Endothelial cell of umbilical vein (primary cell): Measurements from ENCODE around the gene LGALS14. TPM values are rescaled to one million over a fixed set of nuclear protein-coding genes. Genes with fewer than 3 reads are reported as not detected.

ENCODE experiments used
- BruUV-seq: library from RNA; stranded (reverse); fragments of 400-500 nt; replicated peaks from 2 replicates; lab custom pipeline; 2021; lab: Mats Ljungman, UMichigan
- CTCF ChIA-PET: fragments of 300-600, 350-600 bp; sonication (Branson Sonifier 250); formaldehyde crosslinking; loops from one replicate; lab custom pipeline; 2021; ENCODE audit warnings: antibody characterized with exemption, inconsistent platforms; lab: Charles Lee
- POLR2A ChIA-PET: fragments of 300-600, 350-600 bp; sonication (Branson Sonifier 250); formaldehyde crosslinking; loops from one replicate; lab custom pipeline; 2021; ENCODE audit warnings: antibody characterized with exemption, inconsistent platforms; lab: Charles Lee
- DNase-seq: peaks from one replicate; pipeline ENCODE4 v3.0.0-alpha.2; 2011; ENCODE audit warnings: low read depth, low spot score
- FAIRE-seq: peaks from 2 replicates; lab custom pipeline; 2011; peaks lifted over from hg19 to GRCh38; lab: Jason Lieb, UNC
- H2AFZ ChIP-seq: 2 replicates; pipeline ENCODE4 v1.6.0; 2012; ENCODE audit warnings: low read depth, low read length, control low read depth, inconsistent platforms
- H3K27ac ChIP-seq: 2 replicates; pipeline ENCODE4 v1.5.1; 2011; ENCODE audit warnings: low read depth, mild to moderate bottlenecking, control low read depth, low read length, moderate library complexity; ENCODE audit not compliant: insufficient read depth
- H3K27me3 ChIP-seq, 2 experiments: 2 replicates each; pipeline versions ENCODE4 v1.6.0 to v1.6.1; 2011; ENCODE audit warnings: low read length in 2 of 2, mixed read lengths in 1 of 2; ENCODE audit not compliant: control insufficient read depth in 2 of 2, insufficient read depth in 2 of 2
- H3K36me3 ChIP-seq, 2 experiments: 2 replicates in 1 of 2; 3 replicates in 1 of 2; pipeline ENCODE4 v1.5.1; 2011; ENCODE audit warnings: low read length in 2 of 2, mild to moderate bottlenecking in 1 of 2, moderate library complexity in 1 of 2; ENCODE audit not compliant: control insufficient read depth in 2 of 2, insufficient read depth in 2 of 2; ENCODE audit errors: extremely low read depth in 1 of 2
- H3K4me1 ChIP-seq: 3 replicates; pipeline ENCODE4 v1.5.1; 2011; ENCODE audit warnings: mild to moderate bottlenecking, low read length; ENCODE audit not compliant: control insufficient read depth, insufficient read depth; ENCODE audit errors: extremely low read depth
- H3K4me2 ChIP-seq: 2 replicates; pipeline ENCODE4 v1.6.1; 2011; ENCODE audit warnings: low read length, control low read depth, mixed read lengths; ENCODE audit not compliant: insufficient read depth
- H3K4me3 ChIP-seq, 3 experiments: fragments of 200-600 bp in 1 of 3; sonication (generic), shearing (Covaris generic) in 1 of 3; replicated peaks in 1 of 3; 2 replicates each; pipeline ENCODE4 v1.5.1; 2011 to 2016; ENCODE audit warnings: control low read depth in 3 of 3, low read length in 3 of 3, mild to moderate bottlenecking in 2 of 3, inconsistent platforms in 1 of 3, low read depth in 1 of 3, moderate library complexity in 1 of 3; ENCODE audit not compliant: insufficient read depth in 1 of 3
- H3K79me2 ChIP-seq: 2 replicates; pipeline ENCODE4 v1.6.0; 2012; ENCODE audit warnings: low read length, inconsistent platforms; ENCODE audit not compliant: control insufficient read depth, insufficient read depth
- H3K9ac ChIP-seq: replicated peaks from 2 replicates; pipeline ENCODE3; 2011; ENCODE audit warnings: low read length, control low read depth; ENCODE audit not compliant: insufficient read depth; ENCODE audit errors: extremely low read depth
- H3K9me1 ChIP-seq: replicated peaks from 3 replicates; pipeline ENCODE4 v1.6.0; 2011; ENCODE audit warnings: mild to moderate bottlenecking, low read length; ENCODE audit not compliant: control insufficient read depth, insufficient read depth; ENCODE audit errors: extremely low read depth
- H3K9me3 ChIP-seq: replicated peaks from 2 replicates; pipeline ENCODE4 v1.5.1; 2012; ENCODE audit warnings: low read length, inconsistent platforms; ENCODE audit not compliant: control insufficient read depth, insufficient read depth
- H4K20me1 ChIP-seq: replicated peaks from 2 replicates; pipeline ENCODE3; 2011; ENCODE audit warnings: mild to moderate bottlenecking, low read length; ENCODE audit not compliant: control insufficient read depth, insufficient read depth; ENCODE audit errors: extremely low read depth
- EZH2 ChIP-seq: IDR thresholded peaks from 2 replicates; pipeline ENCODE4 v1.6.1; 2012; ENCODE audit warnings: borderline replicate concordance, low read depth, mild to moderate bottlenecking, moderate library complexity, low read length, inconsistent platforms; ENCODE audit not compliant: severe bottlenecking
- FOS ChIP-seq: IDR thresholded peaks from 2 replicates; pipeline ENCODE4 v1.6.1; 2011; ENCODE audit warnings: mild to moderate bottlenecking, low read length, moderate library complexity, borderline replicate concordance; ENCODE audit not compliant: insufficient read depth
- GATA2 ChIP-seq: IDR thresholded peaks from 2 replicates; pipeline ENCODE4 v1.7.0; 2011; ENCODE audit warnings: low read depth, mild to moderate bottlenecking, moderate library complexity, mixed read lengths, low read length; ENCODE audit not compliant: insufficient read length, insufficient read depth
- JUN ChIP-seq: IDR thresholded peaks from 2 replicates; pipeline ENCODE4 v1.6.1; 2011; ENCODE audit warnings: borderline replicate concordance, low read depth; ENCODE audit not compliant: insufficient read length, insufficient read depth
- MAX ChIP-seq: IDR thresholded peaks from 2 replicates; pipeline ENCODE4 v1.6.1; 2011; ENCODE audit not compliant: insufficient read depth, insufficient read length
- MYC ChIP-seq: IDR thresholded peaks from one replicate; pipeline ENCODE4 v1.6.1; 2011; ENCODE audit warnings: mild to moderate bottlenecking, low read depth, low read length
- POLR2A ChIP-seq: IDR thresholded peaks from 2 replicates; pipeline ENCODE4 v1.6.1; 2012; ENCODE audit warnings: low read depth, mild to moderate bottlenecking, control low read depth, low read length
- POLR2AphosphoS5 ChIP-seq: IDR thresholded peaks from 2 replicates; pipeline ENCODE4 v1.6.1; 2012; ENCODE audit warnings: low read depth, mild to moderate bottlenecking, control low read depth, low read length, moderate library complexity; ENCODE audit not compliant: insufficient read depth
- dilution Hi-C: fragments of 300-500 bp; cut with MboI; formaldehyde crosslinking; loops from one replicate; pipeline ENCODE4 v1.15.0; 2019; ENCODE audit warnings: low sequenced_read_pairs; ENCODE audit not compliant: extremely low pct_ligation_motif_present
- intact Hi-C: fragments of 100-400 bp; cut with micrococcal nuclease; formaldehyde crosslinking; loops from one replicate; pipeline ENCODE4 v1.10.0; 2022
- polyA plus RNA-seq, 4 experiments: library from polyadenylated mRNA; depleted of rRNA in 3 of 4; stranded (reverse) in 3 of 4; unstranded in 1 of 4; fragments of >200 nt; gene quantifications; 2 replicates each; pipeline versions ENCODE4 v1.2.1 to v1.2.3, GENCODE V29; 2011 to 2012; ENCODE audit warnings: missing spikeins in 1 of 4
- total RNA-seq: library from RNA; stranded (reverse); gene quantifications from 2 replicates; pipeline ENCODE4 v1.2.3, GENCODE V29; 2021
- TF ChIP-seq, protein P1 (sequence below), 2 donors: IDR thresholded peaks; 1 replicate in 1 of 2; 2 replicates in 1 of 2; pipeline ENCODE4 v1.5.1; 2011; ENCODE audit warnings: low read length in 2 of 2, mild to moderate bottlenecking in 2 of 2, moderate library complexity in 2 of 2, control low read depth in 1 of 2, inconsistent platforms in 1 of 2, low read depth in 1 of 2; ENCODE audit not compliant: insufficient read depth in 1 of 2; ENCODE audit errors: extremely low read depth in 1 of 2

Gene LGALS14
- total and polyA plus RNA-seq, 2 donors (not counting 3 experiments of a cell fraction or from before 2014, with no cell fraction given), result not detected

- CTCF ChIA-PET, result interaction anchor here (1.0 kb wide), 1 partner anchor 39 kb away, joined by 3 read pairs; no protein-coding TSS in a partner anchor
Measured at GRCh38 chr19:39728040-39728439, 23.8 kb downstream of the LGALS14 start.

More at GRCh38 chr19:39728040-39728439, 23.8 kb downstream of the LGALS14 start:
- POLR2A ChIA-PET, result no interaction called here
- H3K9ac ChIP-seq, result no peak overlapping the region
- H3K27me3 ChIP-seq, result no peaks in the 10 kb centered on the region
- no peaks in the 10 kb centered on the region for H3K9me3 ChIP-seq
- no peaks in the 10 kb centered on the region for H3K4me1 ChIP-seq
- H4K20me1 ChIP-seq, result no peaks in the 10 kb centered on the region
- H3K27ac ChIP-seq, result no peak overlapping the region
- no peaks in the 10 kb centered on the region for H3K79me2 ChIP-seq
- dilution Hi-C loops, result no loop called here
- FAIRE-seq, result no peak
- no peak for DNase-seq
- TF ChIP-seq POLR2AphosphoS5, result no peak
- TF ChIP-seq, protein P1, sequence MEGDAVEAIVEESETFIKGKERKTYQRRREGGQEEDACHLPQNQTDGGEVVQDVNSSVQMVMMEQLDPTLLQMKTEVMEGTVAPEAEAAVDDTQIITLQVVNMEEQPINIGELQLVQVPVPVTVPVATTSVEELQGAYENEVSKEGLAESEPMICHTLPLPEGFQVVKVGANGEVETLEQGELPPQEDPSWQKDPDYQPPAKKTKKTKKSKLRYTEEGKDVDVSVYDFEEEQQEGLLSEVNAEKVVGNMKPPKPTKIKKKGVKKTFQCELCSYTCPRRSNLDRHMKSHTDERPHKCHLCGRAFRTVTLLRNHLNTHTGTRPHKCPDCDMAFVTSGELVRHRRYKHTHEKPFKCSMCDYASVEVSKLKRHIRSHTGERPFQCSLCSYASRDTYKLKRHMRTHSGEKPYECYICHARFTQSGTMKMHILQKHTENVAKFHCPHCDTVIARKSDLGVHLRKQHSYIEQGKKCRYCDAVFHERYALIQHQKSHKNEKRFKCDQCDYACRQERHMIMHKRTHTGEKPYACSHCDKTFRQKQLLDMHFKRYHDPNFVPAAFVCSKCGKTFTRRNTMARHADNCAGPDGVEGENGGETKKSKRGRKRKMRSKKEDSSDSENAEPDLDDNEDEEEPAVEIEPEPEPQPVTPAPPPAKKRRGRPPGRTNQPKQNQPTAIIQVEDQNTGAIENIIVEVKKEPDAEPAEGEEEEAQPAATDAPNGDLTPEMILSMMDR (IDR thresholded peaks at IDR 0.05; ENCODE audit: extremely low read depth in 1 of 2, insufficient read depth in 1 of 2, low read depth in 1 of 2, low read length in 2 of 2), result no peak
- no peak for TF ChIP-seq MYC
- TF ChIP-seq JUN, result no peak
- TF ChIP-seq EZH2, result no peak
- no peak for TF ChIP-seq POLR2A
- no peak for TF ChIP-seq MAX
- TF ChIP-seq FOS, result no peak
- TF ChIP-seq GATA2, result no peak
- no peak overlapping the region for H3K4me2 ChIP-seq
- no peak overlapping the region for H3K4me3 ChIP-seq
- H3K36me3 ChIP-seq, result no peaks in the 10 kb centered on the region
- BruUV-seq, result no TSS peak
- intact Hi-C loops, result no loop called here
- no peak overlapping the region for H2AFZ ChIP-seq
- H3K9me1 ChIP-seq, result no peaks in the 10 kb centered on the region
